Neural cell (in vitro differentiated cells): ENCODE results near the gene TCF4.

Experiments used
- EZH2 ChIP-seq: fragments of 200-600, 300-800 bp; shearing (Covaris generic), sonication (generic); IDR thresholded peaks from 2 replicates; pipeline ENCODE4 v1.6.1; 2014; ENCODE audit warnings: antibody characterized with exemption, low read length, borderline replicate concordance, mild to moderate bottlenecking; ENCODE audit not compliant: insufficient read depth, poor library complexity, severe bottlenecking
- MXI1 ChIP-seq: fragments of 450-650 bp; conservative IDR thresholded peaks from 2 replicates; pipeline ENCODE4 v1.6.1; 2014; ENCODE audit warnings: antibody characterized with exemption, mild to moderate bottlenecking; ENCODE audit not compliant: poor library complexity, severe bottlenecking
- POLR2AphosphoS5 ChIP-seq: IDR thresholded peaks from 2 replicates; pipeline ENCODE4 v1.6.1; 2012
- RAD21 ChIP-seq: fragments of 450-650 bp; conservative IDR thresholded peaks from 2 replicates; pipeline ENCODE4 v1.6.1; 2014; ENCODE audit warnings: antibody characterized with exemption, mild to moderate bottlenecking, moderate library complexity
- SMC3 ChIP-seq: fragments of 450-650 bp; conservative IDR thresholded peaks from 2 replicates; pipeline ENCODE4 v1.6.1; 2014; ENCODE audit warnings: antibody characterized with exemption, mild to moderate bottlenecking, moderate library complexity; ENCODE audit not compliant: poor library complexity
- TF ChIP-seq, protein P1 (sequence below): fragments of 450-650 bp; IDR thresholded peaks from 2 replicates; pipeline ENCODE4 v1.5.1; 2014; ENCODE audit warnings: antibody characterized with exemption, mild to moderate bottlenecking, moderate library complexity; ENCODE audit not compliant: poor library complexity, severe bottlenecking

DNA sequence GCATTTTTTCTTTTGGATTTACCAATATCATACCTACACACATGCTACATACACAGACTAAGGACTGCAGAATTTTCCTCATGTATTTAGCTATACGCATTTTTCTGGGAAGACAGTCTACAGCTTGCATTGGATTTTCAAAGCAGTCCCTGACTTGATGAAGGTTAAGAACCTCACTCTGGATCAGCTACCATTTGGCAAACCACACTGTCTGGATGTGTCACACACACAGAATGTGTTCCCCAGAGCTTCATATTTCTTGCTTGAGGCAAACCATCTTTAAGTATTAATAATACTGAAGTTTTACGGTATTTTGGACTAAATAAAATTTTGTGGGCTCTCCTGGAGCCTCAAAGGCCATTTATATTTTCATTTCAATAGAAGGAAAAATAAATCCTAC, 102.3 kb downstream of the TCF4 start:
- TF ChIP-seq MXI1 (no peak), RAD21 (no peak), EZH2 (no peak), SMC3 (no peak), POLR2AphosphoS5 (no peak)
- TF ChIP-seq, protein P1, sequence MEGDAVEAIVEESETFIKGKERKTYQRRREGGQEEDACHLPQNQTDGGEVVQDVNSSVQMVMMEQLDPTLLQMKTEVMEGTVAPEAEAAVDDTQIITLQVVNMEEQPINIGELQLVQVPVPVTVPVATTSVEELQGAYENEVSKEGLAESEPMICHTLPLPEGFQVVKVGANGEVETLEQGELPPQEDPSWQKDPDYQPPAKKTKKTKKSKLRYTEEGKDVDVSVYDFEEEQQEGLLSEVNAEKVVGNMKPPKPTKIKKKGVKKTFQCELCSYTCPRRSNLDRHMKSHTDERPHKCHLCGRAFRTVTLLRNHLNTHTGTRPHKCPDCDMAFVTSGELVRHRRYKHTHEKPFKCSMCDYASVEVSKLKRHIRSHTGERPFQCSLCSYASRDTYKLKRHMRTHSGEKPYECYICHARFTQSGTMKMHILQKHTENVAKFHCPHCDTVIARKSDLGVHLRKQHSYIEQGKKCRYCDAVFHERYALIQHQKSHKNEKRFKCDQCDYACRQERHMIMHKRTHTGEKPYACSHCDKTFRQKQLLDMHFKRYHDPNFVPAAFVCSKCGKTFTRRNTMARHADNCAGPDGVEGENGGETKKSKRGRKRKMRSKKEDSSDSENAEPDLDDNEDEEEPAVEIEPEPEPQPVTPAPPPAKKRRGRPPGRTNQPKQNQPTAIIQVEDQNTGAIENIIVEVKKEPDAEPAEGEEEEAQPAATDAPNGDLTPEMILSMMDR, result no peak
